Duodenal mucosa (tissue), 2 donors: ENCODE measurements around the gene RPGR.

Source experiments
- H3K27ac ChIP-seq: one replicate; pipeline ENCODE4 v1.7.0; 2013; ENCODE audit warnings: low read depth, low read length
- H3K27me3 ChIP-seq, 2 donors: one replicate each; pipeline ENCODE4 v1.7.0; 2013; ENCODE audit warnings: low read length in 2 of 2, control low read depth in 1 of 2; ENCODE audit not compliant: insufficient read depth in 2 of 2, control insufficient read depth in 1 of 2
- H3K36me3 ChIP-seq, 2 donors: one replicate each; pipeline ENCODE4 v1.7.0; 2013; ENCODE audit warnings: low read length in 2 of 2, control low read depth in 1 of 2; ENCODE audit not compliant: insufficient read depth in 2 of 2, control insufficient read depth in 1 of 2
- H3K4me1 ChIP-seq, 2 donors: one replicate each; pipeline ENCODE4 v1.7.0; 2013; ENCODE audit warnings: low read length in 2 of 2, control low read depth in 1 of 2; ENCODE audit not compliant: insufficient read depth in 2 of 2, control insufficient read depth in 1 of 2
- H3K4me3 ChIP-seq, 2 donors: one replicate each; pipeline ENCODE4 v1.7.0; 2013; ENCODE audit warnings: low read length in 2 of 2, low read depth in 1 of 2
- H3K9ac ChIP-seq, 2 donors: one replicate each; pipeline ENCODE4 v1.7.0; 2013; ENCODE audit warnings: low read length in 2 of 2, low read depth in 1 of 2
- H3K9me3 ChIP-seq, 2 donors: one replicate each; pipeline ENCODE4 v1.7.0; 2013; ENCODE audit warnings: low read length in 2 of 2, control low read depth in 1 of 2; ENCODE audit not compliant: control insufficient read depth in 1 of 2

Gene RPGR

DNA sequence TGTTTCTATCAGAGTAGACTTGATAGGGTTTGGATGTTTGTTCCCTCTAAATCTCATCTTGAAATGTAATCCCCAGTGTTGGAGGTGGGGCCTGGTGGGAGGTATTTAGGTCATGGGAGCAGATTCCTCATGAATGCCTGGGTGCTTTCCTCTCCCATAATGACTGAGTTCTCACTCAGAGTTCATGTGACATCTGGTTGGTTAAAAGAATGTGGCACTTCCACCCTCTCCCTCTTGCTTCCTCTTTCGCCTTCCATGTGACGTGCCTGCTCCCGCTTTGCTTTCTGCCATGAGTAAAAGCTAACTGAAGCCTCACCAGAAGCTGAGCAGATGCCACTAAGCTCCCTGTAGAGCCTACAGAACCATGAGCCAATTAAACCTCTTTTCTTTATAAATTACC is 59.3 kb downstream of the RPGR start:
- no peak overlapping the region for H3K27ac ChIP-seq
- H3K27me3 ChIP-seq = no peaks in the 10 kb centered on the region
- H3K4me3 ChIP-seq = no peak overlapping the region
- H3K36me3 ChIP-seq = no peaks in the 10 kb centered on the region
- no peak overlapping the region for H3K9ac ChIP-seq
- H3K9me3 ChIP-seq = no peaks in the 10 kb centered on the region
- peaks cover 0 to 3% of the 10 kb centered on the region in 2 donors for H3K4me1 ChIP-seq

DNA sequence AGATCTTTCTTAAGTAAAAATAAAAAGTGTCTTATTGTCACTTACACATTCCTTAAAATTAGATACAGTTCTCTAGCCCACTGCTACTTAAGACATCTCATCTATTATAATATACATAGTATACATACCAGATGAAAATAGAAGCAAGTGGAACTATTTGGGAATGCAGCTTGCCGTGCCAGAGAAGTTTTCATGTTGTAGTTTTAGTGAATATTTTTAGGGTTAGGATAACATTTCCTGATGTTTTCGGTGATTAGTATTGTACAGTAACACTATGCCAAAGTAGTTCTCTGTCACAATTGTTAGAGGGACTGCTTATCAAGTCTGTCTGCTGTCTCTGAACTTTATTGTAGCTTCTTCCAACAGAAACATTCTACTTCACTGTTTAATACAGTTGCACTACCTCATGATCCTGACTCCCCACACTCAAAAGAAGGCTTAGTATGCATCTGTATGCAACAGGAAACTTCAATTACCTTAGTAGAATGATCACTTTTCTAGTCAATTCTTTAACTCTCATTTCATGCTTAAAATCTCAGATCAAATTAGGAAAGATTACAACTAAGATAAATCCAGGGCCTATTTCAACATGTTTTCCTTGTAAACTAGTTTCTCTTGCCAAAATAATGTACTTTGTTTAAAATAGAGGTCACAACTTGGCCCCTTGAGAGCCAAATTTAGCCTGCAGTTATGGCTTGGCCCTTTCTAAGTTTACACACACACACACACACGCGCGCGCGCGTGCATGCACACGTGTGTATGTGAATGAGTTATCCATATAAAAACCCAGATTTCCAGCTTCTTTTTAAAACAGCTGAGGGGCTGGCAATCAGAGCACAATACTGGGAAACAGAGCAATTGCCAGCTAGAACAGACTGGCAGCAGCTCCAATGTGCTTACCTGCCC is 64.3 kb downstream of the RPGR start:
- no peak overlapping the region for H3K4me3 ChIP-seq
- no peaks in the 10 kb centered on the region for H3K27me3 ChIP-seq
- H3K9ac ChIP-seq = no peak overlapping the region
- H3K9me3 ChIP-seq = no peaks in the 10 kb centered on the region
- no peaks in the 10 kb centered on the region for H3K36me3 ChIP-seq
- H3K4me1 ChIP-seq = no peaks in the 10 kb centered on the region
- no peak overlapping the region for H3K27ac ChIP-seq

DNA sequence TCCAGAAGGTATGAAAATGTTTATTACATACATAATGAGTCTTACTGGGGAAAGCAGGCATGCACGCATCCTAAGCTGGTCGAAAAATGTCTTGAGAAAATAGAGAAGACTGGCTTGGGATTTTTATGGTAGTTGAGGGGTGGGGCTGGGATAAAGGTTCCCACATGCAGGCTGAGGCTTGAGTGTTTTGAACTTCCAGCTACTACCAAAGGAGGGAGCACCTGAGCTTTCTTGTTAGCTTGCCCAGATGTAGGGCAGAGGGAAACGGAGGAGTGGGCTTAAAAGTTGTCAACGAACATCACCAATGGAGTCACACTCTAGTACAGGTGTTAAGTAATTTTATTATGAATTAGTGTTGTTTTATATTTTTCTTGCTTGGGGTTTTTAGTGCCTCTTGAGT is 67.1 kb downstream of the RPGR start:
- Histone ChIP-seq H3K27me3 (no peaks in the 10 kb centered on the region), H3K36me3 (no peaks in the 10 kb centered on the region), H3K9ac (no peak overlapping the region), H3K9me3 (no peaks in the 10 kb centered on the region), H3K27ac (no peak overlapping the region), H3K4me1 (no peaks in the 10 kb centered on the region), H3K4me3 (no peak overlapping the region)

- Histone ChIP-seq H3K36me3 (no peaks in the 10 kb centered on the region), H3K27me3 (no peaks in the 10 kb centered on the region), H3K9me3 (no peaks in the 10 kb centered on the region), H3K4me3 (no peak overlapping the region), H3K4me1 (no peaks in the 10 kb centered on the region), H3K9ac (no peak overlapping the region), H3K27ac (no peak overlapping the region)
These were observed 71.3 kb downstream of the RPGR start for GRCh38 chrX:38256019-38256418.

- Histone ChIP-seq H3K36me3 (no peaks in the 10 kb centered on the region), H3K27ac (no peak overlapping the region), H3K27me3 (no peaks in the 10 kb centered on the region), H3K9ac (no peak overlapping the region), H3K9me3 (no peaks in the 10 kb centered on the region), H3K4me1 (no peaks in the 10 kb centered on the region), H3K4me3 (no peak overlapping the region)
These were observed 77.3 kb downstream of the RPGR start for GRCh38 chrX:38249965-38250364.

GRCh38 chrX:38247051-38247450 is 80.3 kb downstream of the RPGR start:
- no peaks in the 10 kb centered on the region for H3K36me3 ChIP-seq
- no peak overlapping the region for H3K9ac ChIP-seq

DNA sequence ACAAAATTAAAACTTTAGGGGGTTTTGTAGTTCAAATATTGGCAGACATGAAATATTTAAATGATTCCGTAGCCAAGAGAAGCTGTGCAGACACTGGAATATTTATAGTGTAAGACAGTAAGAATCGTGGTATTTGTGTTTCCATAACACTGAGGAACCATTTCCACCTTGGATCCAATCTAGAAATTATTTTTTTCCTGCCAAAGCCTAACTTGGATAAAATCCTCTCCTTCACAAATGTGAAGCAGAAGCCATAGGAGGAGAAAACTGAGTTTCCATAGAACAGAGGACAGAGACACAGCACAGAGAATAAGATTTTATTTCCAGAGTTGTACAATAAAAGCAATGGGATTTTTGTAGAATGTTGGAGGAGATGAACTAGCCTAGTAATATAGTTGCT is 86.8 kb downstream of the RPGR start:
- H3K4me3 ChIP-seq = no peak overlapping the region
- no peaks in the 10 kb centered on the region for H3K27me3 ChIP-seq
- no peaks in the 10 kb centered on the region for H3K4me1 ChIP-seq
- no peaks in the 10 kb centered on the region for H3K9me3 ChIP-seq
- no peak overlapping the region for H3K9ac ChIP-seq
- H3K36me3 ChIP-seq = no peaks in the 10 kb centered on the region
- no peak overlapping the region for H3K27ac ChIP-seq

More at GRCh38 chrX:38247051-38247450, 80.3 kb downstream of the RPGR start:
- H3K9me3 ChIP-seq = no peaks in the 10 kb centered on the region
- no peaks in the 10 kb centered on the region for H3K27me3 ChIP-seq
- H3K4me3 ChIP-seq = no peak overlapping the region
- no peaks in the 10 kb centered on the region for H3K4me1 ChIP-seq
- no peak overlapping the region for H3K27ac ChIP-seq

- H3K9ac ChIP-seq = no peak overlapping the region
- no peaks in the 10 kb centered on the region for H3K9me3 ChIP-seq
- no peaks in the 10 kb centered on the region for H3K4me1 ChIP-seq
- no peaks in the 10 kb centered on the region for H3K27me3 ChIP-seq
- H3K4me3 ChIP-seq = no peak overlapping the region
- H3K36me3 ChIP-seq = no peaks in the 10 kb centered on the region
- H3K27ac ChIP-seq = no peak overlapping the region
These were observed 90.3 kb downstream of the RPGR start for GRCh38 chrX:38236901-38237615.

- Histone ChIP-seq H3K4me3 (no peak overlapping the region), H3K27me3 (no peaks in the 10 kb centered on the region), H3K36me3 (no peaks in the 10 kb centered on the region), H3K4me1 (no peaks in the 10 kb centered on the region), H3K9me3 (no peaks in the 10 kb centered on the region), H3K9ac (no peak overlapping the region), H3K27ac (no peak overlapping the region)
These were observed 93.2 kb downstream of the RPGR start for GRCh38 chrX:38233891-38234667.
